CD1c-positive myeloid dendritic cell (primary cell): ENCODE results near the gene GRK7.

ENCODE experiments used
- DNase-seq: peaks from one replicate; pipeline ENCODE4 v3.0.0-alpha.2; 2016; ENCODE audit errors: extremely low spot score

GRK7 gene, protein sequence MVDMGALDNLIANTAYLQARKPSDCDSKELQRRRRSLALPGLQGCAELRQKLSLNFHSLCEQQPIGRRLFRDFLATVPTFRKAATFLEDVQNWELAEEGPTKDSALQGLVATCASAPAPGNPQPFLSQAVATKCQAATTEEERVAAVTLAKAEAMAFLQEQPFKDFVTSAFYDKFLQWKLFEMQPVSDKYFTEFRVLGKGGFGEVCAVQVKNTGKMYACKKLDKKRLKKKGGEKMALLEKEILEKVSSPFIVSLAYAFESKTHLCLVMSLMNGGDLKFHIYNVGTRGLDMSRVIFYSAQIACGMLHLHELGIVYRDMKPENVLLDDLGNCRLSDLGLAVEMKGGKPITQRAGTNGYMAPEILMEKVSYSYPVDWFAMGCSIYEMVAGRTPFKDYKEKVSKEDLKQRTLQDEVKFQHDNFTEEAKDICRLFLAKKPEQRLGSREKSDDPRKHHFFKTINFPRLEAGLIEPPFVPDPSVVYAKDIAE (N-terminal part only)

DNA sequence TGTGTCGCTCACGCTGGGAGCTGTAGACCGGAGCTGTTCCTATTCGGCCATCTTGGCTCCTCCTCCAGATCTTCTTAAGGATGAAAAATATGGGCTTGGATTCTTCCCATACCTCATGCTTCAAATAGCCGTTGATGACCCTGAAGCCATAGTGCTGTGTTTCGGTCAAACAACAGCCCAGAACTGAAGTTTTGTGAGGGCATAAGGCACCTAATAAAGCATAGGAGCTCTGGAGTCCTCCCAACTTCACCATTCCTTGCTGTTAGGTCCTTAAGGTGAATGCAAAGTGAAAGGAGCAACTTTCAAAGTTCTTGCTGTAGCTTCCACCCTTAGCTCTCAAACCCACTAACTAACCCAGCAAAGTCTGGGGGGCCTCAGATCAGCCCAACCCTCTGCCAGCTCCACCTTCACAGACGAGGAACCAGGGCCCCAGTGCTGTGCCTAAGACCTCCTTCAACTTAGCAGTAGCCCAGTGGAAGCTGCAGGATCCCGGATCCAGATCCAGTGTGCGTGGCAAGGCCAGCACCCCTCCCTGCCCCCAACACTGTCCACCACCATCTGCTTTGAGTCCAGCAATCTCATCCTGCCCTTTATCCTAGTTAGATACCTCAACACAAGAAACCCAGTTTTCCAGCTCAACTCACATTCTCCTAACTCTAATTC is at the start of gene GRK7:
GRK7 (plus strand) TSS at position 321 of the 663 bp plus-strand sequence. CDS start 14,877 bp downstream, outside the sequence.
- DNase-seq, result no peak

DNA sequence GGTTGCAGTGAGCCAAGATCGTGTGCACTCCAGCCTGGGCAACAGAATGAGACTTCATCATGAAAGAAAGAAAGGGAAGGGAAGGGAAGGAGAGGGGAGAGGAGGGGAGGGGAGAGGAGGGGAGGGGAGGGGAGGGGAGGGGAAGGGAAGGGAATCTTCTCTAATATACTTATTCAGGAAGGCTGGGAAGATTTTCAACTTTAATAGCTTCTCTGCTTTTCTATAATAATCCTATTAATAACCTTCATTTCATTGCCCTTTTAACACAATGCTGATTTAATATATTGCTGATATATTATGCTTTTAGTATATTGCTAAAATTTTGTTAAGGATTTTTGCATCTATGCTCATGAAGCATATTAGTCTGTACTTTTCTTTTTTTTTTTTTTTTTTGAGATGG is 48.5 kb upstream of the GRK7 start:
- DNase-seq, result no peak

DNA sequence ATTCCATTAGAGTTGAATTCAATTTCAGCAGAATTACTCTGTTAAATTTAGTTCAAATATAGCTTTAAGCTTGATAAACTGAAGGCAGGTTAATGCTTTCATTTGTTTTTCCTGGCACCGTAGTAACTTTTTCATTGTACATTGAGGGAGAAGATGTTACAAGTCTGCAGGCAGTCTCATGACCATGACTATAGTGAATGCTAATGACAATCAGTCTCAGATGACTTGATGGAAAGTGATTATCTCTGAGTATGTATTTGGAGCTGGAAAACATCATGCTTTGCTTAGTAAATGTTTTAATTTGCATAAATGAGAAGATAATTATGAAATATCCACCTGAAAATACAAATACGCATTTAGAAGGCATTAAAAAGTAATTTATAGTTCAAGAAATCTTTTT is 41.1 kb upstream of the GRK7 start:
- DNase-seq, result no peak

DNA sequence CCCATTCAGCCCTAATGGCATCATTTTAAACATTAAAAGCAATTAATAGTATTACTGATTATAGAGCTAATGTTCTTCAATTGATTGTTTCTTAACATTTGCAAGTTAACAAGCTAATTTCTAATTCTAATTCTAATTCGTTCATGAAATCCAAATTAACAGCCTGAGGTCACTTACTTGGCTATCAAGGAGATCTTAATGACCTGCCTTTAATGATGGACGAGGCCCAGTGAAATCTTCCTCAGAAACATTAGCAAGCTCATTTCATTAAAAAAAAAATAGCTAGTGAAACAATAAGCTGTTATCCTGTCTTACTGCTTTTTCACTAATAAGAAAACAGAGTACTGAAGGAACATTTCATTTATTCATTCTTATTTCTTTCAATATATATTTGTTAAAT is 40.6 kb upstream of the GRK7 start:
- no peak for DNase-seq

GRCh38 chr3:141723255-141723654 is 40.0 kb upstream of the GRK7 start:
- DNase-seq, result no peak

- no peak for DNase-seq
Measured at GRCh38 chr3:141724186-141724585, 39.0 kb upstream of the GRK7 start.

DNA sequence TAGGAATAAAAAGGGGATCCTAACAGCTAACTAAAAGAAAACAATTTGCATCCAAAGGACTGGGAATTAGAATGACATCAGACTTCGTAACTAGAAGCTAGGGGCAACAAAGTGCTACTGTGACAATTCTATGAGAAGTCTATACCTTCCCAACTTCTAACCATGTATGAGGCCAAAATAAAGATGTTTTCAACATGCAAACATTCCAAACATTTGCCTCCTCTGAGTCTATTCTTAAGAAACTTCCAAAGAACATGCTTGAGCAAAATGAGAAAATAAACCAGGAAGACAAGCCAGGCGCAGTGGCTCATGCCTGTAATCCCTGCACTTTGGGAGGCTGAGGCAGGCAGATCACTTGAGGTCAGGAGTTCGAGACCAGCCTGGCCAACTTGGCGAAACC is 38.2 kb upstream of the GRK7 start:
- no peak for DNase-seq

- DNase-seq, result no peak
Measured at GRCh38 chr3:141726483-141726882, 36.7 kb upstream of the GRK7 start.

- no peak for DNase-seq
Measured at GRCh38 chr3:141728355-141728892, 34.8 kb upstream of the GRK7 start.

DNA sequence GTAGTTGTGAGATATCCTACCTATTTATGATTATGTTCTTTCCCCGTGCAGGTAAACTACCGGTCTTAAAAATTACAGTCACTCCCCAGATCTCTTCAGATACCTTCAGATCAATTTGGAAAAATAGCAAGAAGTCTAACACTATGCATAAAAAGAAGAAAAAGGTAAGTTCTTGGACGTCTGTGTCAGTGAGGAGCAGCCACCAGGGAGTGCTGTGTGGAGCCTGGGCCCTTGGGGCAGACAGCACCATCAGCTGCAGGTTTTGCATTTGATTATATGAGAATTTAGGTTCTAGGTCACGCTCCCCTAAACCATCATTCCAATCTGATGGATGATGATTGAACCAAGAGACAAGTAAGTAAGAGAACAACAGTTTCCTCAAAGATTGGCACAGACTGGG is 34.0 kb upstream of the GRK7 start:
- DNase-seq, result no peak

DNA sequence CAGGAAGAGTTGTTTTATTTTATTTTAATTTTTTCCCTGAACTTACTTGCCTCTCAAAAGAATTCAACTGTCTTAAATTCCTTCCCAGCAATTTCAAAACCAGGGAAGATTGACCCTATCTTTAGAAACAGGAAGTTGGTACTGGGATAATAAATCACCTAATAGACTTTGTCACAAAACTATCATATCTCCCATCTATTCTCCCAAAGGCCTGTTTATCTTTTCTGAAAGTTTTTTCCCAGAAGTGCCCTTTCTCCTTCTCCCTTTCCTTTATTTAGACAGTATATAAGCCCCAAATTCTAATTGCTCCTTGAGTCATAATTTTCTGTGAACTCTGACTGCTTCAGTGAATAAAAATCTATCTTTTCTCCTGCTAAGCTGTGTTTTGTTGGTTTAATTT is 28.0 kb upstream of the GRK7 start:
- DNase-seq, result peak; percentile 2

DNA sequence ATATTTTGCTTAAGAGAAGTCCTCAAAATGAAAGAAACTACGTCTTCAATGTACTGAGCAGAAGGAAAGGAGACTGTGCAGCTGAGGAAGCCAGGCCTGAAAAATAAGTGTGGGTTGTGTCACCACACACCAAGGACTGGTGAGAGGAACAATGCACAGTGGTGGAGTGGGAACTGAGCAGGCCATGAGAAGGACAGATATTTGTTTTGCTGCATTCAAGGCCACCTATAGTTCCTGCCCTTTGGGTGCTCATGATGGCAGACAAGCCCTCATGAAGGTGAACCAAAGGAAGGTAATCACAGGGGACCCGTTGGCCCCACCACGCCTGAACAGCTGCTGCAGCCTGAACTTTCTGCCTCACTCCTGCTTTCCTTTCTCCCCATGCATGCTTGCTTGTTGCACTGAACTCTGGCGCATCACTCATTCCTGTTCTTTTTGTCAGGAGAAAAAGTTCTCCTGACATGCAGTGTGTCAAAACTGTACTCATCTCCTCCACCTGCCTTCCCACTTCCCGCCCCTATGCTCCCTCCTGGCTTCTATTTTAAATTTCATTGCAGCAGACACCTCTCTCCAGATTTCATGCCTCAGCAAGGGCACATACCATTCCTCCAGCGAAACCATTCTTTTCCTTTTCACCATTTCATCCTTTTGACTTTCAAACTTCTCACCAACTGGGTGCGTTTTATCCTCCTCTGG is 27.3 kb upstream of the GRK7 start:
- DNase-seq, result peak; percentile 5

GRCh38 chr3:141737093-141737492 is 26.1 kb upstream of the GRK7 start:
- peak; percentile 58 for DNase-seq

GRCh38 chr3:141737678-141738021 is 25.6 kb upstream of the GRK7 start:
- DNase-seq, result no peak

DNA sequence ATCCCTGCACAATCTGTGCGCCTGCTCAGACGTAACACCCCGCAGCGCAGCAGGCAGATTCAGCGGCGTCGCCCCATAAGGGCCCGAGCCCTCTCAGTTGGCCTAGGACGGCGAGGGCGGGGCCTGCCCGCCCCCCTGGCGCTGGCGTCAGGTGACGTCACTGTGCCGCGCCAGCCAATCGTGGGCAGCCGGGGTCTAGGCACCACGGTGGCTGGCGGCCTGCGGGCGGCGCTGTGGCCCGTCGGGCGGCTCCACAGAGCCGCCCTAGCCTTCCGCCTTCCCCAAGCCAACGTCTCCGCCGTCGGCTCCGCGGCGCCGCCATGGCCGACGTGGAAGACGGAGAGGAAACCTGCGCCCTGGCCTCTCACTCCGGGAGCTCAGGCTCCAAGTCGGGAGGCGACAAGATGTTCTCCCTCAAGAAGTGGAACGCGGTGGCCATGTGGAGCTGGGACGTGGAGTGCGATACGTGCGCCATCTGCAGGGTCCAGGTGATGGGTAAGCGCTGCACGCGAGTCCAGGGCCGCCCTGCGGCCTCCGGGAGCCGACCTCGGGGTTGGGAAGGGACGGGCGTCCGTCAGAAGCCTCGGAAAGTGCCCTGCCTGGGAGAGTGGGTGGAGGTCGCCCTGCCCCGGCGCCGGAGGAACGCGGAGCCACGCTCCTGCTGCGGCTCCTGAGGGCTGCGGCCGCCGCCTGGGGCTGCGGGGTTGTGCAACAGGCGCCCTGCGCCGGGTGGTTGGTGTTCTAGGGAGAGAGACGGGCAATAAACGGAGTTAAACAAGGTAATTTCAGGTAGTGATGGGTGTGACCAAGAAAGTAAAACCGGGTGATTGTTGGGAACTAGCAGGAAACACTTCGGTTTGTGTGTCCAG is 25.0 kb upstream of the GRK7 start, which contains the start of gene RNF7:
RNF7 (plus strand) TSS at position 277 of the 869 bp plus-strand sequence; CDS start at position 321, 44 bp downstream.
- peak; percentile 99 for DNase-seq

DNA sequence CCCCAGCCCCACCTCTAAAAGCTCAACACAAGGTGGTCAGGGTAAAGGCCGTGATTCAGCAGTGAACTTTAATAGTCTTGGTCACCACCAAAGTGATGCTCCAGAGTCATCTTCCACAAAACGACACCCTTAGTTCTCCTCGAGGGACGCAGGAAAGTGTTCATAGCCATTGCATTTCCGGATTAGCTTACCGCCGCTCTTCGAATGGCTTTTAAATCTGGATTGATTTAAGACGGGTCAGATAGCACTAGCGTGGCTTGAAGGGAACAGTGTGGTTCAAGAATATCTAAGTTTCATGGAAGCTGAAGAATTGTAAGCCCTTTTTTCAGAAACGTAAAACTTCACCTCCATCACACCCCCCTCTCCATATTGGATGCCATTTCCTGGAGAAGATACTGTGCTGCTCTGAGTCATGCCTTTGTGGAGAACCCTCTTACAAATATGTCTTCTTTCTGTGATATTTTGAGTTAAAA is 24.3 kb upstream of the GRK7 start:
- DNase-seq, result peak; percentile 67

GRCh38 chr3:141739731-141740130 is 23.5 kb upstream of the GRK7 start:
- DNase-seq, result no peak

GRCh38 chr3:141740349-141740748 is 22.9 kb upstream of the GRK7 start:
- no peak for DNase-seq

- DNase-seq, result no peak
Measured at GRCh38 chr3:141743305-141743704, 19.9 kb upstream of the GRK7 start.

DNA sequence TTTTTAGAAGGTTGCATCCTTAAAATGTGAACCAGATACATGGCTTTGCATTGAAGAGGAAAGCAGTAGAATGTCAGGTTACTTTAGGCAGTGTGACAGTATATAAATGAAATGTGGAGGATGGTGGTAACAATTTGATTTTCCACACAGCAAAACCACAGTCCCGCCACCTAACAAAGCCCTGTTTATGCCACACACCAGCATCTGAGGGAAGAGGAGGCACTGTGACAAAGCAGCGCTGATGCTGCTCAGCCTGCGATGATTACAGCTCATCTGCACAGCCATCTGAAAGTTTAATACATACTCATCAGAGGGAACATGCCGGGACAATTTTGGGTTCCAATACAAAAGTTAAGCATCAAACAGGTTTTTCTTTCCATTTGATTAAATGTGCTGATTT is 16.2 kb upstream of the GRK7 start:
- no peak for DNase-seq

GRCh38 chr3:141753399-141753798 is 9.8 kb upstream of the GRK7 start:
- DNase-seq, result no peak
